ENCODE measurements around the gene YJU2. TPM values are rescaled to one million over a fixed set of nuclear protein-coding genes. Genes with fewer than 3 reads are reported as not detected.
"Not testable (repeated sequence)": the region's sequence is repeated elsewhere in the genome, so short reads cannot be mapped to it uniquely, and the experiment has no call there.

YJU2 gene
- total and polyA plus RNA-seq, 9 donors: 18.4 to 33.1 (median 21.5) TPM

DNA sequence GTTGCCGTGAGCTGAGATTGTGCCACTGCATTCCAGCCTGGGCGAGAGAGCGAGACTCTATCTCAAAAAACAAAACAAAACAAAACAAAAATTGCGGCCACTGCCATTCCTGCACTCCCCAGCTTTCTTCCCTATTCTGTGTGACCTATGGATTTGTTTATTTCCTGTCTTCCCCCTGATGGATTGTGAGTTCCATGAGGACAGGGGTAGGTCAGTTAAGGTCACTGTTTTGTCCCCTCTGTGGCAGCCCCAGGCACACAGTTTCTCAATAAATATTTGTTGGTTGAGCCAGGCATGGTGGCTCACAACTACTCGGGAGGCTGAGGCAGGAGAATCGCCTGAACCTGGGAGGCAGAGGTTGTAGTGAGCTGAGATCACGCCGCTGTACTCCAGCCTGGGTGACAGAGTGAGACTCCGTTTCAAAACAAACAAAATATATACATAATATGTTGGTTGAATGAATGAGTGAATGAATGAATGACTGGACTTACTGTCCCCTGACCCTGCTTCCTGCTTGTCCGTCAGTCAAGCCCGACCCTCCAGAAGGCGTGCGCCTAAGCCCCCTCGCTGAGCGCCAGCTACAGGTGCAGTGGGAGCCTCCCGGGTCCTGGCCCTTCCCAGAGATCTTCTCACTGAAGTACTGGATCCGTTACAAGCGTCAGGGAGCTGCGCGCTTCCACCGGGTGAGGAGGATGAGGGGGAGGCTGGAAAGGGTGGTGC lies 12.6 kb upstream of the YJU2 start:
- no peaks in the 10 kb centered on the region for H3K36me3 ChIP-seq
- no peaks in the 10 kb centered on the region for H3K4me1 ChIP-seq (ENCODE audit: insufficient read depth)
- TF ChIP-seq POLR2A (IDR thresholded peaks at IDR 0.05): no peak
- no peak for TF ChIP-seq EP300 (IDR thresholded peaks at IDR 0.05)
- TF ChIP-seq, protein P1, sequence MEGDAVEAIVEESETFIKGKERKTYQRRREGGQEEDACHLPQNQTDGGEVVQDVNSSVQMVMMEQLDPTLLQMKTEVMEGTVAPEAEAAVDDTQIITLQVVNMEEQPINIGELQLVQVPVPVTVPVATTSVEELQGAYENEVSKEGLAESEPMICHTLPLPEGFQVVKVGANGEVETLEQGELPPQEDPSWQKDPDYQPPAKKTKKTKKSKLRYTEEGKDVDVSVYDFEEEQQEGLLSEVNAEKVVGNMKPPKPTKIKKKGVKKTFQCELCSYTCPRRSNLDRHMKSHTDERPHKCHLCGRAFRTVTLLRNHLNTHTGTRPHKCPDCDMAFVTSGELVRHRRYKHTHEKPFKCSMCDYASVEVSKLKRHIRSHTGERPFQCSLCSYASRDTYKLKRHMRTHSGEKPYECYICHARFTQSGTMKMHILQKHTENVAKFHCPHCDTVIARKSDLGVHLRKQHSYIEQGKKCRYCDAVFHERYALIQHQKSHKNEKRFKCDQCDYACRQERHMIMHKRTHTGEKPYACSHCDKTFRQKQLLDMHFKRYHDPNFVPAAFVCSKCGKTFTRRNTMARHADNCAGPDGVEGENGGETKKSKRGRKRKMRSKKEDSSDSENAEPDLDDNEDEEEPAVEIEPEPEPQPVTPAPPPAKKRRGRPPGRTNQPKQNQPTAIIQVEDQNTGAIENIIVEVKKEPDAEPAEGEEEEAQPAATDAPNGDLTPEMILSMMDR (IDR thresholded peaks at IDR 0.05): no peak
- DNase-seq: no peak
- no peaks in the 10 kb centered on the region for H3K27me3 ChIP-seq
- H3K4me3 ChIP-seq: no peak overlapping the region
- WGBS, 3 donors: 27 to 35% (median 33%) methylated on average over 21 of the region's 21 CpGs
- H3K27ac ChIP-seq: no peak overlapping the region
- intact Hi-C loops (cut with DNase I): no loop called here
- H3K9me3 ChIP-seq: no peaks in the 10 kb centered on the region

DNA sequence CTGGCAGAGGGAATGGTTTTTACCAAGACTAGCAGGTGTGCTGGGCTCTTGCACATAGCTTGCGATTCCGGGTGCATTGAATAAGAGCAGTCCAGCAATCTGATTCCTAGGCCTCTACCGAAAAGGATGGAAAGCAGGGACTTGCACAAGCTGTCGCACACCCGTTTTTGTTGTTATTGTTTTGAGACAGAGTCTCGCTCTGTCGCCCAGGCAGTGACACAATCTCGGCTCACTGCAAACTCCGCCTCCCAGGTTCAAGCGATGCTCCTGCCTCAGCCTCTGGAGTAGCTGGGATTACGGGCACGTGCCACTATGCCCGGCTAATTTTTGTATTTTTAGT lies 12.0 kb upstream of the YJU2 start:
- no peak overlapping the region for H3K4me3 ChIP-seq
- intact Hi-C loops (cut with DNase I): no loop called here
- TF ChIP-seq EP300 (IDR thresholded peaks at IDR 0.05) (no peak), POLR2A (IDR thresholded peaks at IDR 0.05) (no peak)
- TF ChIP-seq, protein P1 (IDR thresholded peaks at IDR 0.05): no peak
- DNase-seq: no peak
- no peaks in the 10 kb centered on the region for H3K9me3 ChIP-seq
- no peaks in the 10 kb centered on the region for H3K4me1 ChIP-seq (ENCODE audit: insufficient read depth)
- H3K27ac ChIP-seq: no peak overlapping the region
- 36 to 56% (median 55%) methylated on average over 13 of the region's 13 CpGs for WGBS, 3 donors
- H3K36me3 ChIP-seq: no peaks in the 10 kb centered on the region
- no peaks in the 10 kb centered on the region for H3K27me3 ChIP-seq

- intact Hi-C loops (cut with DNase I): not testable (repeated sequence)
- WGBS, 3 donors: 83 to 87% (median 83%) methylated on average over 16 of the region's 16 CpGs
These were observed 9.4 kb upstream of the YJU2 start for GRCh38 chr19:4237510-4237909.

GRCh38 chr19:4238831-4239230 lies 8.0 kb upstream of the YJU2 start:
- 79 to 93% (median 80%) methylated on average over 4 of the region's 4 CpGs for WGBS, 3 donors
- Histone ChIP-seq H3K4me1 (ENCODE audit: insufficient read depth) (no peaks in the 10 kb centered on the region), H3K9me3 (no peaks in the 10 kb centered on the region), H3K27me3 (no peaks in the 10 kb centered on the region), H3K36me3 (no peaks in the 10 kb centered on the region), H3K4me3 (no peak overlapping the region), H3K27ac (no peak overlapping the region)
- DNase-seq: no peak
- intact Hi-C loops (cut with DNase I): no loop called here
- TF ChIP-seq, protein P1 (IDR thresholded peaks at IDR 0.05): no peak
- TF ChIP-seq EP300 (IDR thresholded peaks at IDR 0.05) (no peak), POLR2A (IDR thresholded peaks at IDR 0.05) (no peak)

More at GRCh38 chr19:4237510-4237909, 9.4 kb upstream of the YJU2 start:
- not testable (repeated sequence) for H3K27ac ChIP-seq; H3K9me3 ChIP-seq; H3K27me3 ChIP-seq; H3K4me3 ChIP-seq; H3K4me1 ChIP-seq (ENCODE audit: insufficient read depth); H3K36me3 ChIP-seq; DNase-seq

DNA sequence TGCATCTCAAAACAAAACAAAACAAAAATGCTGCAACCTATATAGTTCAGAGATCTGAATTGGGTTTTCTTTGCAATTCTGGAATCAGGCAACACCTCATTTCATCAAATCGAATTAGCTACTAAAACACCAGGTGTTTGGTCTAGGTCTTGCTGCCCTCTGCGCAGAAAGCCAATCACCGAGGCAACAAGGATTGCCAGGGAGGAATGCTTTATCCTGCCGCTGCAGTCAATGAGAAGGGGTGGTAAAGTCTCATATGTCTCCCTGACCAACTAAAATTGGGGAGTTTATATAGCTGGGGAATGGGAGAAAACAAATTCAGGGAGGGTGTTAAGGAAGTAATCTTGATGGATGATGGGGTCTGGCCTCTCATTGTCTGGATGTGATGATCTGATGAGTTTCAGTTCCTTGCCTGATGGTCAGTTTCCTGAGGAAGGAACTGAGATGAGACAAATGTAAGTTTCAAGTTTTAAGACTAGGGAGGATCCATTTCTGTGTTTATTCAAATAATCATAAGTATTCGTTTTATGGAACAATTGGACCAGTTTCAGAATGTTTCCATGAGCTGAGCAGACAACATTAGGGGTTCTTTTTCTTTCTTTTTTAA lies 5.0 kb upstream of the YJU2 start:
- Histone ChIP-seq H3K27me3 (no peaks in the 10 kb centered on the region), H3K9me3 (no peaks in the 10 kb centered on the region), H3K27ac (no peak overlapping the region), H3K36me3 (no peaks in the 10 kb centered on the region), H3K4me3 (no peak overlapping the region), H3K4me1 (ENCODE audit: insufficient read depth) (no peaks in the 10 kb centered on the region)
- intact Hi-C loops (cut with DNase I): no loop called here
- 66 to 68% (median 67%) methylated on average over 5 of the region's 5 CpGs for WGBS, 3 donors
- no peak for TF ChIP-seq POLR2A (IDR thresholded peaks at IDR 0.05)
- TF ChIP-seq, protein P1 (IDR thresholded peaks at IDR 0.05): no peak
- DNase-seq: no peak

- H3K27me3 ChIP-seq; DNase-seq; H3K36me3 ChIP-seq; H3K27ac ChIP-seq; intact Hi-C loops (cut with DNase I); H3K4me1 ChIP-seq (ENCODE audit: insufficient read depth); H3K4me3 ChIP-seq; H3K9me3 ChIP-seq: not testable (repeated sequence)
- WGBS, 3 donors: 93 to 96% (median 94%) methylated on average over 6 of the region's 6 CpGs
These were observed 942 bp upstream of the YJU2 start for GRCh38 chr19:4245938-4246337.
